Measurements from ENCODE around the gene LPCAT1. TPM values are rescaled to one million over a fixed set of nuclear protein-coding genes. Genes with fewer than 3 reads are reported as not detected.

The LPCAT1 gene
- total and polyA plus RNA-seq, 2 of the 4 experiments (the other 2 are of a cell fraction): 17.7 to 33.6 TPM

GRCh38 chr5:1417586-1418225, 106.1 kb downstream of the LPCAT1 start:
- no peak overlapping the region for H4K91ac ChIP-seq (ENCODE audit: insufficient read depth, low read depth, low read length)
- in situ Hi-C loops (cut with MboI; ENCODE audit: low sequenced_read_pairs) (no loop called here), intact Hi-C loops (cut with micrococcal nuclease) (no loop called here), dilution Hi-C loops (cut with HindIII; ENCODE audit: low sequenced_read_pairs, unreplicated experiment) (no loop called here)
- H3K4me3 ChIP-seq (ENCODE audit: insufficient read depth, low read depth, low read length): no peak overlapping the region
- H3K27me3 ChIP-seq (ENCODE audit: control insufficient read depth, insufficient read depth, low read length): peaks cover 5% of the 10 kb centered on the region; the same call in 1 of the 2 replicates
- no peak overlapping the region for H2BK20ac ChIP-seq (ENCODE audit: low read depth, low read length)
- H2AK9ac ChIP-seq (replicated peaks; ENCODE audit: low read depth, low read length, poor library complexity): no peak overlapping the region
- H2BK5ac ChIP-seq (ENCODE audit: low read depth, low read length, poor library complexity, severe bottlenecking): no peak overlapping the region
- ATAC-seq (ENCODE audit: low read depth) (no peak), DNase-seq (no peak)
- no peak overlapping the region for H3K9ac ChIP-seq (ENCODE audit: low read depth, low read length)
- no peak overlapping the region for H2BK120ac ChIP-seq (ENCODE audit: low read depth, low read length)
- no peaks in the 10 kb centered on the region for H3K4me1 ChIP-seq (ENCODE audit: control insufficient read depth, insufficient read depth, low read length)
- no peaks in the 10 kb centered on the region for H3K79me1 ChIP-seq (ENCODE audit: low read depth in 1 of 2, low read length in 2 of 2)
- POLR2A ChIA-PET (ENCODE audit: unreplicated experiment): no interaction called here
- H4K8ac ChIP-seq (ENCODE audit: low read depth in 2 of 2, low read length in 2 of 2): no peak overlapping the region
- H3K23ac ChIP-seq (ENCODE audit: low read depth, low read length): no peak overlapping the region
- no peaks in the 10 kb centered on the region for H3K9me1 ChIP-seq (ENCODE audit: insufficient read depth, low read length)
- 49% methylated on average over 2 of the region's 6 CpGs; no CpG with 5 or more reads in 1 of the 2 experiments for WGBS, 2 experiments (ENCODE audit: extremely low coverage in 2 of 2, insufficient read length in 1 of 2)
- no peak overlapping the region for H3K18ac ChIP-seq (ENCODE audit: low read depth, low read length)
- no peak overlapping the region for H2BK15ac ChIP-seq (ENCODE audit: low read depth, low read length)
- no peak overlapping the region for H3K4ac ChIP-seq (ENCODE audit: low read depth, low read length)
- no peak overlapping the region for H3K14ac ChIP-seq (replicated peaks; ENCODE audit: low read depth, low read length)
- H3K9me3 ChIP-seq (ENCODE audit: control insufficient read depth, insufficient read depth, low read length): no peaks in the 10 kb centered on the region; the same call in 1 of the 2 replicates
- no peaks in the 10 kb centered on the region for H4K20me1 ChIP-seq (ENCODE audit: insufficient read depth, low read length)
- CTCF ChIA-PET: no interaction called here
- no peak overlapping the region for H4K5ac ChIP-seq (ENCODE audit: low read depth, low read length)
- no peaks in the 10 kb centered on the region for H3K36me3 ChIP-seq (ENCODE audit: control insufficient read depth, insufficient read depth, low read length)
- H3K56ac ChIP-seq (ENCODE audit: extremely low read depth, insufficient read depth, low read length): no peak overlapping the region
- no peak overlapping the region for H3K27ac ChIP-seq (ENCODE audit: insufficient read depth, low read length)
- H3K4me2 ChIP-seq (ENCODE audit: low read depth, low read length): no peak overlapping the region
- BruUV-seq (replicated peaks): no TSS peak
- TF ChIP-seq SMC3 (IDR thresholded peaks at IDR 0.05; ENCODE audit: low read depth, low read length): no peak
- no peak for TF ChIP-seq CHD1 (IDR thresholded peaks at IDR 0.05; ENCODE audit: low read depth, low read length)
- no peak for TF ChIP-seq RAD21 (IDR thresholded peaks at IDR 0.05; ENCODE audit: low read length)
- TF ChIP-seq MXI1 (IDR thresholded peaks at IDR 0.05; ENCODE audit: borderline replicate concordance, low read depth, low read length): no peak
- no peak for TF ChIP-seq CTCF (conservative IDR thresholded peaks at IDR 0.05; ENCODE audit: low read depth, low read length)
- no peak for TF ChIP-seq RCOR1 (IDR thresholded peaks at IDR 0.05; ENCODE audit: insufficient replicate concordance, low read length)
- TF ChIP-seq FOS (IDR thresholded peaks at IDR 0.05; ENCODE audit: low read depth, low read length): no peak
- no peak for TF ChIP-seq NFE2L2 (IDR thresholded peaks at IDR 0.05; ENCODE audit: low read depth, low read length)
- TF ChIP-seq CEBPB (IDR thresholded peaks at IDR 0.05; ENCODE audit: low read depth, low read length): no peak
- TF ChIP-seq USF2 (IDR thresholded peaks at IDR 0.05; ENCODE audit: low read depth, low read length): no peak
- no peak for TF ChIP-seq BHLHE40 (IDR thresholded peaks at IDR 0.05; ENCODE audit: low read depth, low read length)
- TF ChIP-seq RFX5 (IDR thresholded peaks at IDR 0.05; ENCODE audit: low read depth, low read length): no peak
- TF ChIP-seq MAZ (IDR thresholded peaks at IDR 0.05; ENCODE audit: borderline replicate concordance, low read depth, low read length): no peak
- TF ChIP-seq MAFK (IDR thresholded peaks at IDR 0.05; ENCODE audit: low read depth, low read length): no peak
- TF ChIP-seq ELK1 (IDR thresholded peaks at IDR 0.05; ENCODE audit: borderline replicate concordance, low read depth, low read length): no peak
- no peak overlapping the region for H2AK5ac ChIP-seq (ENCODE audit: low read depth, low read length)
- H2AFZ ChIP-seq (replicated peaks; ENCODE audit: low read length, poor library complexity): no peak overlapping the region

Measured in IMR-90 (cell line).